Measurements from ENCODE around the gene SEMA3D. TPM values are rescaled to one million over a fixed set of nuclear protein-coding genes. Genes with fewer than 3 reads are reported as not detected.

SEMA3D gene
- total RNA-seq, 3 donors from 2014 or later: 1.5 to 5.4 (median 2.1) TPM

DNA sequence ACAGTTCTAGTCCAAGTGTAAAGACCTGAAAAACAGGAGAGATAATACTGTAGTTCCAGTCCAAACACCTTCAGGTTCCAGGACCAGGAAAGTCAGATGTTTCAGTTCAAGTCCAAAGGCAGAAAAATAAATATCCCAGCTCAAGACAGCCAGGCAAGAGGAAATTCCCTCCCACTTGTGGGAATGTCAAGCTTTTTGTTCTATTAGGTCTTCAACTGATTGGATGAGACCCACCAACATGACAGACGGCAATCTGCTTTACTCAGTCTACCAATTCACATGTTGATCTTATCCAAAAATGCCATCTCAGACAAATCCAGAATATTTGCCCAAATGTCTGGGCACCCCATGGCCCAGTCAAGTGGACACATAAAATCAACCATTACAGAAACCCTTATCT lies 33.1 kb downstream of the SEMA3D start:
- H3K4me3 ChIP-seq: no peak overlapping the region
- no peak for DNase-seq
- H3K9me3 ChIP-seq: peaks cover 5% of the 10 kb centered on the region
- ATAC-seq: no peak
- TF ChIP-seq, protein P1, sequence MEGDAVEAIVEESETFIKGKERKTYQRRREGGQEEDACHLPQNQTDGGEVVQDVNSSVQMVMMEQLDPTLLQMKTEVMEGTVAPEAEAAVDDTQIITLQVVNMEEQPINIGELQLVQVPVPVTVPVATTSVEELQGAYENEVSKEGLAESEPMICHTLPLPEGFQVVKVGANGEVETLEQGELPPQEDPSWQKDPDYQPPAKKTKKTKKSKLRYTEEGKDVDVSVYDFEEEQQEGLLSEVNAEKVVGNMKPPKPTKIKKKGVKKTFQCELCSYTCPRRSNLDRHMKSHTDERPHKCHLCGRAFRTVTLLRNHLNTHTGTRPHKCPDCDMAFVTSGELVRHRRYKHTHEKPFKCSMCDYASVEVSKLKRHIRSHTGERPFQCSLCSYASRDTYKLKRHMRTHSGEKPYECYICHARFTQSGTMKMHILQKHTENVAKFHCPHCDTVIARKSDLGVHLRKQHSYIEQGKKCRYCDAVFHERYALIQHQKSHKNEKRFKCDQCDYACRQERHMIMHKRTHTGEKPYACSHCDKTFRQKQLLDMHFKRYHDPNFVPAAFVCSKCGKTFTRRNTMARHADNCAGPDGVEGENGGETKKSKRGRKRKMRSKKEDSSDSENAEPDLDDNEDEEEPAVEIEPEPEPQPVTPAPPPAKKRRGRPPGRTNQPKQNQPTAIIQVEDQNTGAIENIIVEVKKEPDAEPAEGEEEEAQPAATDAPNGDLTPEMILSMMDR (IDR thresholded peaks at IDR 0.05): no peak
- no peaks in the 10 kb centered on the region for H3K4me1 ChIP-seq (ENCODE audit: low read depth)
- intact Hi-C loops (cut with DNase I, micrococcal nuclease): no loop called here
- H3K36me3 ChIP-seq (ENCODE audit: low read depth): no peaks in the 10 kb centered on the region

- ATAC-seq (no peak), DNase-seq (no peak)
- Histone ChIP-seq H3K4me3 (no peak overlapping the region), H3K36me3 (ENCODE audit: low read depth) (no peaks in the 10 kb centered on the region), H3K9me3 (no peaks in the 10 kb centered on the region), H3K4me1 (ENCODE audit: low read depth) (no peaks in the 10 kb centered on the region)
- intact Hi-C loops (cut with DNase I, micrococcal nuclease): no loop called here
- TF ChIP-seq, protein P1 (IDR thresholded peaks at IDR 0.05): no peak
Measured at GRCh38 chr7:85150624-85151023, 36.2 kb downstream of the SEMA3D start.

DNA sequence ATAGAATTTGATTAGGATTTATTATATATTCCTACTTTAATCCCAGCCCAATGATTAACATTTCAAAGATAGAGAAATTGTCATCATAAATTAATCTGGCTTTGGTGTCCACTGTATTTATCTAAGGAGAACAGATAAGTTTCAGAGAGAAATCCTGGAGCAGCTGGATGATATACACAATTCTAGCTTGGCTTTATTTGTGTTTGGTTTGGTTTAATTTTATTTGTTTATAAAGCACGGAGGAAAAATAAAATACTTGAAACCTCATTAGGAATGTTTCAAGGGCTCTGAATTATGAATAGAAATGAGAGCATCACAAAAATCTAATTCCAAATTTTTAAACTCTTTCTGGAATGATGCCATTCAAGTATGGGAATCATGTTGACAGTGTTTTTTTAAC lies 42.1 kb downstream of the SEMA3D start:
- H3K9me3 ChIP-seq: no peaks in the 10 kb centered on the region
- TF ChIP-seq, protein P1 (IDR thresholded peaks at IDR 0.05): no peak
- no peak for ATAC-seq

GRCh38 chr7:85135977-85136376 lies 50.9 kb downstream of the SEMA3D start:
- no peaks in the 10 kb centered on the region for H3K4me1 ChIP-seq (ENCODE audit: low read depth)
- intact Hi-C loops (cut with DNase I, micrococcal nuclease): no loop called here
- H3K9me3 ChIP-seq: no peaks in the 10 kb centered on the region
- ATAC-seq (no peak), DNase-seq (no peak)
- no peak overlapping the region for H3K4me3 ChIP-seq
- no peaks in the 10 kb centered on the region for H3K36me3 ChIP-seq (ENCODE audit: low read depth)
- TF ChIP-seq, protein P1 (IDR thresholded peaks at IDR 0.05): no peak

More for the DNA sequence above, 42.1 kb downstream of the SEMA3D start:
- Histone ChIP-seq H3K4me3 (no peak overlapping the region), H3K4me1 (ENCODE audit: low read depth) (no peaks in the 10 kb centered on the region), H3K36me3 (ENCODE audit: low read depth) (no peaks in the 10 kb centered on the region)
- intact Hi-C loops (cut with DNase I, micrococcal nuclease): no loop called here
- no peak for DNase-seq

- Histone ChIP-seq H3K36me3 (ENCODE audit: low read depth) (no peaks in the 10 kb centered on the region), H3K4me1 (ENCODE audit: low read depth) (no peaks in the 10 kb centered on the region), H3K9me3 (no peaks in the 10 kb centered on the region), H3K4me3 (no peak overlapping the region)
- intact Hi-C loops (cut with DNase I, micrococcal nuclease): no loop called here
- DNase-seq (no peak), ATAC-seq (no peak)
- TF ChIP-seq, protein P1 (IDR thresholded peaks at IDR 0.05): no peak
Measured at GRCh38 chr7:85133560-85133959, 53.3 kb downstream of the SEMA3D start.

GRCh38 chr7:85133006-85133405 lies 53.9 kb downstream of the SEMA3D start:
- Histone ChIP-seq H3K9me3 (no peaks in the 10 kb centered on the region), H3K4me1 (ENCODE audit: low read depth) (no peaks in the 10 kb centered on the region), H3K4me3 (no peak overlapping the region), H3K36me3 (ENCODE audit: low read depth) (no peaks in the 10 kb centered on the region)
- intact Hi-C loops (cut with DNase I, micrococcal nuclease): no loop called here
- TF ChIP-seq, protein P1 (IDR thresholded peaks at IDR 0.05): no peak
- DNase-seq (no peak), ATAC-seq (no peak)
